GM23248 (cell line): ENCODE measurements around the gene NACA2. TPM values are rescaled to one million over a fixed set of nuclear protein-coding genes. Genes with fewer than 3 reads are reported as not detected.
"Not testable (repeated sequence)": the region's sequence is repeated elsewhere in the genome, so short reads cannot be mapped to it uniquely, and the experiment has no call there.

Experiments used
- DNase-seq: peaks from one replicate; pipeline ENCODE4 v3.0.0-alpha.2; 2015
- H2AFZ ChIP-seq: fragments of 200-600 bp; sonication (generic); 2 replicates; pipeline ENCODE4 v1.6.1; 2016; ENCODE audit warnings: antibody characterized with exemption
- H3F3A ChIP-seq: fragments of 200-600 bp; sonication (generic); 2 replicates; pipeline ENCODE4 v1.6.1; 2016; ENCODE audit warnings: mild to moderate bottlenecking, antibody characterized with exemption, mixed run types; ENCODE audit not compliant: insufficient read depth
- H3K27ac ChIP-seq: fragments of 200-600 bp; sonication (generic); 2 replicates; pipeline ENCODE4 v1.5.1; 2016; ENCODE audit warnings: mild to moderate bottlenecking
- H3K27me3 ChIP-seq: fragments of 200-600 bp; sonication (generic); replicated peaks from 2 replicates; pipeline ENCODE4 v1.6.1; 2016; ENCODE audit warnings: mild to moderate bottlenecking; ENCODE audit not compliant: insufficient read depth
- H3K36me3 ChIP-seq: fragments of 200-600 bp; sonication (generic); 2 replicates; pipeline ENCODE4 v1.6.1; 2016; ENCODE audit warnings: low read depth, mild to moderate bottlenecking
- H3K4me1 ChIP-seq: fragments of 200-600 bp; sonication (generic); 2 replicates; pipeline ENCODE4 v1.6.1; 2016; ENCODE audit warnings: mild to moderate bottlenecking; ENCODE audit not compliant: insufficient read depth
- H3K4me2 ChIP-seq: fragments of 200-600 bp; sonication (generic); one replicate; pipeline ENCODE4 v1.6.1; 2016; ENCODE audit warnings: mild to moderate bottlenecking; ENCODE audit not compliant: unreplicated experiment
- H3K4me3 ChIP-seq: fragments of 200-600 bp; sonication (generic); 2 replicates; pipeline ENCODE4 v1.5.1; 2016; ENCODE audit warnings: mild to moderate bottlenecking
- H3K79me2 ChIP-seq: fragments of 200-600 bp; sonication (generic); 2 replicates; pipeline ENCODE4 v1.6.1; 2016; ENCODE audit warnings: mild to moderate bottlenecking; ENCODE audit not compliant: insufficient read depth
- H3K9ac ChIP-seq: fragments of 200-600 bp; sonication (generic); 2 replicates; pipeline ENCODE4 v1.6.1; 2016; ENCODE audit warnings: mild to moderate bottlenecking
- H3K9me2 ChIP-seq: fragments of 200-600 bp; sonication (generic); 2 replicates; pipeline ENCODE4 v1.6.1; 2016; ENCODE audit warnings: mixed run types, mild to moderate bottlenecking, moderate library complexity; ENCODE audit not compliant: insufficient read depth
- H3K9me3 ChIP-seq: fragments of 200-600 bp; sonication (generic); one replicate; pipeline ENCODE4 v1.6.1; 2017; ENCODE audit warnings: low read depth
- H4K20me1 ChIP-seq: fragments of 200-600 bp; sonication (generic); 2 replicates; pipeline ENCODE4 v1.6.0; 2016; ENCODE audit not compliant: insufficient read depth
- EZH2 ChIP-seq: fragments of 200-600 bp; sonication (generic); IDR thresholded peaks from 2 replicates; pipeline ENCODE4 v1.6.1; 2018; ENCODE audit warnings: antibody characterized with exemption, mild to moderate bottlenecking; ENCODE audit not compliant: insufficient read depth, poor library complexity, severe bottlenecking
- EZH2phosphoT487 ChIP-seq: fragments of 200-600 bp; sonication (generic); IDR thresholded peaks from 2 replicates; pipeline ENCODE4 v1.6.1; 2018; ENCODE audit warnings: antibody characterized with exemption, moderate library complexity, mild to moderate bottlenecking, low read depth; ENCODE audit not compliant: insufficient read depth
- WGBS, 2 experiments: methylation state at CpG; one replicate each; pipeline ENCODE4 v1.1.6; 2015 to 2017; ENCODE audit warnings: low lambda C conversion rate in 2 of 2, low coverage in 1 of 2; ENCODE audit errors: missing lambda C conversion rate in 2 of 2; 5-methylcytosine and 5-hydroxymethylcytosine counted together
- in situ Hi-C: fragments of 300-500 bp; cut with MboI; formaldehyde crosslinking; loops from 2 replicates; pipeline ENCODE4 v1.15.0; 2020
- polyA plus RNA-seq: library from polyadenylated mRNA; unstranded; fragments of >200 nt; fragmentation: Nextera tagmentation; extraction: Ambion mirVana; gene quantifications from 2 replicates; pipeline ENCODE4 v1.2.1, GENCODE V29; 2016
- total RNA-seq: library from RNA; depleted of rRNA; stranded (reverse); fragments of >200 nt; shearing (Covaris generic); gene quantifications from 2 replicates; pipeline ENCODE4 v1.2.3, GENCODE V29; 2014

NACA2 gene
- total and polyA plus RNA-seq, 2 experiments from 2014 or later: not detected

DNA sequence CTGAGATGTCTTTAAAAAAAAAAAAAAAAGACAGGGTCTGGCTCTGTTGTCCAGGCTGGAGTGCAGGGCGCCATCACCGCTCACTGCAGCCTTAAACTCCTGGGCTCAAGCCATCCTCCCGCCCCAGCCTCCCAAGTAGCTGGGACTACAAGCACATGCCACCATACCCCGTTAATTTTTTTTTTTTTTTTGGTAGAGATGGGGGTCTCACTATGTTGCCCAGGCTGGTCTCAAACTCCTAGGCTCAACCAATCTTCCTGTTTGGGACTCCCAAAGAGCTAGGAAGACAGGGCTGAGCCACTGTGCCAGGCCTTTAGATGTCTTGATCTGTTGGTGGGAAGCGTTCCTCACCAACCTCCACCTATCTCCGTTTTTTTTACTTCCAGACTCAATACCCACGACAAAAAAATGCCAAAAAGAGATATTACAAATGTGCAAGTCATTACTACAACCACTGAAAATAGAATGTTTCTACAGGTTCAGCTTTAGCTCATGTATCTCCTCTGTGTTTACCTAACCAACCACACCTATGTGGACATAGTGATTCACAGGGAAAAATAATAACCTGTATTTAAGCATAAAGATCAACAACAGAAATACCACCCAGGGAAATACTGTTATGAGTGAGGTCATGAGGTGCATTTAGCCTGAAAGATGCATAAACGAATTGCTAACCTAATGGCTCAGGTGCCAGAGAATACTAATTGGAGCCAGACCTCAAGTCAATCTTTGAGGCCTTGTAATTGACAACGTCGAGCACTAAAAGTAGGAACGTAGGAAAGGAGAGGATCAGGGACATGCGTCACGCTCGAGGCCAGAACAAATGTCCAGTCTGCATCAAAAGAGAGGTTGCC, 22.6 kb downstream of the NACA2 start:
- Histone ChIP-seq H3K79me2 (no peaks in the 10 kb centered on the region), H3K36me3 (no peaks in the 10 kb centered on the region), H4K20me1 (no peaks in the 10 kb centered on the region), H2AFZ (no peak overlapping the region), H3K9me3 (no peaks in the 10 kb centered on the region), H3K9ac (no peak overlapping the region), H3K4me1 (peaks cover 5% of the 10 kb centered on the region; the same call in 1 of the 2 replicates), H3K27me3 (0 out of 2 replicates have a peak, but pooled peaks cover 2% of the 10 kb centered on the region), H3K27ac (no peak overlapping the region), H3K4me2 (no peak overlapping the region), H3K9me2 (no peaks in the 10 kb centered on the region), H3K4me3 (no peak overlapping the region), H3F3A (no peaks in the 10 kb centered on the region)
- in situ Hi-C loops: loop anchor here (25.0 kb wide), 2 partner anchors 606 to 831 kb away; no protein-coding TSS in a partner anchor
- TF ChIP-seq EZH2 (no peak), EZH2phosphoT487 (no peak)
- WGBS, 2 experiments: 66 to 69% methylated on average over 13 to 14 of the region's 14 CpGs
- no peak for DNase-seq

- Histone ChIP-seq H3K27me3 (0 out of 2 replicates have a peak, but pooled peaks cover 6% of the 10 kb centered on the region), H3K4me1 (peaks cover 5% of the 10 kb centered on the region; the same call in 1 of the 2 replicates), H3K36me3 (no peaks in the 10 kb centered on the region), H2AFZ (no peak overlapping the region), H3K9me2 (no peaks in the 10 kb centered on the region), H3K79me2 (no peaks in the 10 kb centered on the region), H3K9me3 (no peaks in the 10 kb centered on the region), H4K20me1 (no peaks in the 10 kb centered on the region), H3K4me2 (no peak overlapping the region), H3K9ac (no peak overlapping the region), H3K4me3 (no peak overlapping the region), H3K27ac (no peak overlapping the region), H3F3A (no peaks in the 10 kb centered on the region)
- in situ Hi-C loops: loop anchor here (25.0 kb wide), 2 partner anchors 605 to 830 kb away; no protein-coding TSS in a partner anchor
- WGBS, 2 experiments: 47 to 49% methylated on average over 4 of the region's 4 CpGs
- TF ChIP-seq EZH2phosphoT487 (no peak), EZH2 (no peak)
- DNase-seq: peak; percentile 10
These were observed 23.8 kb downstream of the NACA2 start for GRCh38 chr17:61567045-61567802.

- in situ Hi-C loops: loop anchor here (25.0 kb wide), 2 partner anchors 604 to 829 kb away; no protein-coding TSS in a partner anchor
- H3K27ac ChIP-seq, H3K9me2 ChIP-seq, H4K20me1 ChIP-seq, DNase-seq, H3K36me3 ChIP-seq, H2AFZ ChIP-seq, H3K9ac ChIP-seq, H3K4me2 ChIP-seq, H3K9me3 ChIP-seq, H3F3A ChIP-seq, H3K79me2 ChIP-seq, H3K4me1 ChIP-seq, H3K4me3 ChIP-seq: not testable (repeated sequence)
- 45 to 59% methylated on average over 5 of the region's 5 CpGs for WGBS, 2 experiments
- peaks cover 12% of the 10 kb centered on the region; the same call in 1 of the 2 replicates for H3K27me3 ChIP-seq
These were observed 24.6 kb downstream of the NACA2 start for GRCh38 chr17:61566448-61566847.

GRCh38 chr17:61565850-61566249, 25.2 kb downstream of the NACA2 start:
- H3K79me2 ChIP-seq, H4K20me1 ChIP-seq, H3K9me2 ChIP-seq, DNase-seq, H3K36me3 ChIP-seq, H3K9ac ChIP-seq, H3K9me3 ChIP-seq, H3K4me3 ChIP-seq, H3K27ac ChIP-seq, H3F3A ChIP-seq, H3K4me2 ChIP-seq, H2AFZ ChIP-seq, H3K4me1 ChIP-seq: not testable (repeated sequence)
- in situ Hi-C loops: loop anchor here (25.0 kb wide), 2 partner anchors 604 to 829 kb away; no protein-coding TSS in a partner anchor
- H3K27me3 ChIP-seq: peaks cover 13% of the 10 kb centered on the region; the same call in 1 of the 2 replicates
